ENCODE results near the gene MUC13. TPM values are rescaled to one million over a fixed set of nuclear protein-coding genes. Genes with fewer than 3 reads are reported as not detected.

MUC13 gene
- polyA plus RNA-seq, 2 of the 4 experiments (the other 2 are of a cell fraction), result 5.5 to 8.8 TPM

DNA sequence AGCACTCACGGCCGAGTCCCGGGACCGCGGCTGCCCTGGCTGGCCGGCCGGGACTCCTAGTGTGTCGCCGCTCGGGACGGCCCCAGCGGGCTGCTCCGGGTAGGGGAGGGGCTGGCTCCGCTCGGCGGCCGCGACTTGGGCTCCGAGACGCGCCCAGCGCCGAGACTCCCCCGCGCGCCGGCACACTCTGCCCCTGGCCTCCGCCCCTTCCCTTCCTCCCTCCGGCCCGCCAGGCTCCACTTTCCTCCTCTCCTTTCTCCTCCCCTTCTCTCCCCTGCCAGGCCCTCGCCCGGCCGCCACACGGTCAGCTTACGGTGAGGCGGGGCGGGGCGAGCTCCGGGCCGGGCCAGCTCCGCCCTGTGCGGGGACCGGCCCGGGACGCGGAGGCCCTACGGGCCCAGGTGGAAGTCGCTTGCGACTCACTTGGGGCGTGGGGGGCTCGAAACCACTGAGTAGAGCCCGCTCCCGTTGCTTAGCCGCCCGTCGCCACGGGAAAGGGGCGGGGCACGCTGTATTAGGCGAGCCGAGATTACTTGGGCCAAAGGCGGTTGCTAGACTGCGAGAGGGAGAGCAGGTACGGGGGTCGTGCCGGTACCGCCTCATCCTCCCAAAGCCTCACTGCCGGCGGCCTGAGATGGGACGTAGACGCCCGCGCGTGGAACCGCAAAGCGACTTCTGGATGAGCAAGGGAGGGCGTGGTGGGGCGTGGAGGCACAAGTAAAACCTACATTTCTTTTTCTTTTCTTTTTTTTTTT lies 47.2 kb downstream of the MUC13 start, which contains the start of gene ITGB5 (continued):
- TF ChIP-seq, protein P1, sequence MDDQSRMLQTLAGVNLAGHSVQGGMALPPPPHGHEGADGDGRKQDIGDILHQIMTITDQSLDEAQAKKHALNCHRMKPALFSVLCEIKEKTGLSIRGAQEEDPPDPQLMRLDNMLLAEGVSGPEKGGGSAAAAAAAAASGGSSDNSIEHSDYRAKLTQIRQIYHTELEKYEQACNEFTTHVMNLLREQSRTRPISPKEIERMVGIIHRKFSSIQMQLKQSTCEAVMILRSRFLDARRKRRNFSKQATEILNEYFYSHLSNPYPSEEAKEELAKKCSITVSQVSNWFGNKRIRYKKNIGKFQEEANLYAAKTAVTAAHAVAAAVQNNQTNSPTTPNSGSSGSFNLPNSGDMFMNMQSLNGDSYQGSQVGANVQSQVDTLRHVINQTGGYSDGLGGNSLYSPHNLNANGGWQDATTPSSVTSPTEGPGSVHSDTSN (IDR thresholded peaks at IDR 0.05), result no peak
- TF ChIP-seq FOSB (CRISPR knock-in tag; IDR thresholded peaks at IDR 0.05) (no peak), GATA3 (IDR thresholded peaks at IDR 0.05; ENCODE audit: borderline replicate concordance) (peak; percentile 51; the same call in 1 of the 2 replicates), FOXS1 (CRISPR knock-in tag; IDR thresholded peaks at IDR 0.05) (0 out of 2 replicates have a peak, but pooled peaks have one; percentile 6), TFCP2L1 (CRISPR knock-in tag; IDR thresholded peaks at IDR 0.05) (peak; percentile 64), ZFP36 (IDR thresholded peaks at IDR 0.05; ENCODE audit: borderline replicate concordance, partially characterized antibody) (no peak), JUN (IDR thresholded peaks at IDR 0.05) (peak; percentile 52 to 70; a peak in 2 of 5 replicates), FOSL2 (IDR thresholded peaks at IDR 0.05) (no peak), FOSL2 (CRISPR knock-in tag; IDR thresholded peaks at IDR 0.05) (peak; percentile 26; the same call in 1 of the 2 replicates), HOXB5 (CRISPR knock-in tag; IDR thresholded peaks at IDR 0.05) (no peak), ZC3H11A (IDR thresholded peaks at IDR 0.05) (no peak), CBX8 (IDR thresholded peaks at IDR 0.05) (no peak), NFE2L2 (conservative IDR thresholded peaks at IDR 0.05; ENCODE audit: low read length) (no peak), SREBF2 (IDR thresholded peaks at IDR 0.05) (no peak), MAZ (IDR thresholded peaks at IDR 0.05; ENCODE audit: borderline replicate concordance, low read depth, low read length) (0 out of 2 replicates have a peak, but pooled peaks have one; percentile 53), ESRRA (IDR thresholded peaks at IDR 0.05; ENCODE audit: borderline replicate concordance, low read length) (no peak), SMC3 (IDR thresholded peaks at IDR 0.05) (peak; percentile 23; the same call in 2 of the 3 replicates), BHLHE40 (IDR thresholded peaks at IDR 0.05; ENCODE audit: low read depth, low read length) (no peak), MAX (IDR thresholded peaks at IDR 0.05) (peak; percentile 78), HDAC2 (IDR thresholded peaks at IDR 0.05) (no peak), NPAS2 (CRISPR knock-in tag; IDR thresholded peaks at IDR 0.05; ENCODE audit: borderline replicate concordance) (no peak), HOXA7 (CRISPR knock-in tag; IDR thresholded peaks at IDR 0.05) (peak; percentile 74), HOXB13 (CRISPR knock-in tag; IDR thresholded peaks at IDR 0.05; ENCODE audit: low read depth) (no peak), RNF2 (IDR thresholded peaks at IDR 0.05; ENCODE audit: borderline replicate concordance, low read depth) (no peak), POLR2A (IDR thresholded peaks at IDR 0.05; ENCODE audit: low read length) (peak; percentile 68), KDM5A (IDR thresholded peaks at IDR 0.05) (no peak), HEYL (CRISPR knock-in tag; IDR thresholded peaks at IDR 0.05) (no peak), MYC (IDR thresholded peaks at IDR 0.05; ENCODE audit: borderline replicate concordance, low read length) (no peak), ZSCAN20 (CRISPR knock-in tag; IDR thresholded peaks at IDR 0.05) (no peak)
- TF ChIP-seq, protein P2, sequence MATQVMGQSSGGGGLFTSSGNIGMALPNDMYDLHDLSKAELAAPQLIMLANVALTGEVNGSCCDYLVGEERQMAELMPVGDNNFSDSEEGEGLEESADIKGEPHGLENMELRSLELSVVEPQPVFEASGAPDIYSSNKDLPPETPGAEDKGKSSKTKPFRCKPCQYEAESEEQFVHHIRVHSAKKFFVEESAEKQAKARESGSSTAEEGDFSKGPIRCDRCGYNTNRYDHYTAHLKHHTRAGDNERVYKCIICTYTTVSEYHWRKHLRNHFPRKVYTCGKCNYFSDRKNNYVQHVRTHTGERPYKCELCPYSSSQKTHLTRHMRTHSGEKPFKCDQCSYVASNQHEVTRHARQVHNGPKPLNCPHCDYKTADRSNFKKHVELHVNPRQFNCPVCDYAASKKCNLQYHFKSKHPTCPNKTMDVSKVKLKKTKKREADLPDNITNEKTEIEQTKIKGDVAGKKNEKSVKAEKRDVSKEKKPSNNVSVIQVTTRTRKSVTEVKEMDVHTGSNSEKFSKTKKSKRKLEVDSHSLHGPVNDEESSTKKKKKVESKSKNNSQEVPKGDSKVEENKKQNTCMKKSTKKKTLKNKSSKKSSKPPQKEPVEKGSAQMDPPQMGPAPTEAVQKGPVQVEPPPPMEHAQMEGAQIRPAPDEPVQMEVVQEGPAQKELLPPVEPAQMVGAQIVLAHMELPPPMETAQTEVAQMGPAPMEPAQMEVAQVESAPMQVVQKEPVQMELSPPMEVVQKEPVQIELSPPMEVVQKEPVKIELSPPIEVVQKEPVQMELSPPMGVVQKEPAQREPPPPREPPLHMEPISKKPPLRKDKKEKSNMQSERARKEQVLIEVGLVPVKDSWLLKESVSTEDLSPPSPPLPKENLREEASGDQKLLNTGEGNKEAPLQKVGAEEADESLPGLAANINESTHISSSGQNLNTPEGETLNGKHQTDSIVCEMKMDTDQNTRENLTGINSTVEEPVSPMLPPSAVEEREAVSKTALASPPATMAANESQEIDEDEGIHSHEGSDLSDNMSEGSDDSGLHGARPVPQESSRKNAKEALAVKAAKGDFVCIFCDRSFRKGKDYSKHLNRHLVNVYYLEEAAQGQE (IDR thresholded peaks at IDR 0.05), result no peak
- TF ChIP-seq, protein P3, sequence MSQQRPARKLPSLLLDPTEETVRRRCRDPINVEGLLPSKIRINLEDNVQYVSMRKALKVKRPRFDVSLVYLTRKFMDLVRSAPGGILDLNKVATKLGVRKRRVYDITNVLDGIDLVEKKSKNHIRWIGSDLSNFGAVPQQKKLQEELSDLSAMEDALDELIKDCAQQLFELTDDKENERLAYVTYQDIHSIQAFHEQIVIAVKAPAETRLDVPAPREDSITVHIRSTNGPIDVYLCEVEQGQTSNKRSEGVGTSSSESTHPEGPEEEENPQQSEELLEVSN (IDR thresholded peaks at IDR 0.05; ENCODE audit: borderline replicate concordance, low read depth), result peak; percentile 65; the same call in 1 of the 2 replicates
- TF ChIP-seq, protein P4, sequence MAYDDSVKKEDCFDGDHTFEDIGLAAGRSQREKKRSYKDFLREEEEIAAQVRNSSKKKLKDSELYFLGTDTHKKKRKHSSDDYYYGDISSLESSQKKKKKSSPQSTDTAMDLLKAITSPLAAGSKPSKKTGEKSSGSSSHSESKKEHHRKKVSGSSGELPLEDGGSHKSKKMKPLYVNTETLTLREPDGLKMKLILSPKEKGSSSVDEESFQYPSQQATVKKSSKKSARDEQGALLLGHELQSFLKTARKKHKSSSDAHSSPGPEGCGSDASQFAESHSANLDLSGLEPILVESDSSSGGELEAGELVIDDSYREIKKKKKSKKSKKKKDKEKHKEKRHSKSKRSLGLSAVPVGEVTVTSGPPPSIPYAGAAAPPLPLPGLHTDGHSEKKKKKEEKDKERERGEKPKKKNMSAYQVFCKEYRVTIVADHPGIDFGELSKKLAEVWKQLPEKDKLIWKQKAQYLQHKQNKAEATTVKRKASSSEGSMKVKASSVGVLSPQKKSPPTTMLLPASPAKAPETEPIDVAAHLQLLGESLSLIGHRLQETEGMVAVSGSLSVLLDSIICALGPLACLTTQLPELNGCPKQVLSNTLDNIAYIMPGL (CRISPR knock-in tag; IDR thresholded peaks at IDR 0.05; ENCODE audit: borderline replicate concordance), result peak; percentile 76; the same call in 1 of the 2 replicates
